Left colon (tissue), 2 donors: Measurements from ENCODE around the gene CLRN1. TPM values are rescaled to one million over a fixed set of nuclear protein-coding genes. Genes with fewer than 3 reads are reported as not detected.
"Not testable (repeated sequence)": the region's sequence is repeated elsewhere in the genome, so short reads cannot be mapped to it uniquely, and the experiment has no call there.

Experiments used
- ATAC-seq: fragments of 200-7000 bp; cut with Tn5 transposase; one replicate; pipeline ENCODE4 v1.9.1; 2020; ENCODE audit warnings: mild to moderate bottlenecking, moderate library complexity
- DNase-seq, 2 donors: peaks; one replicate each; pipeline ENCODE4 v3.0.0-alpha.2; 2020
- intact Hi-C, 2 donors: fragments of 100-400 bp; cut with DNase I in 1 of 2; cut with micrococcal nuclease in 1 of 2; formaldehyde crosslinking; loops; one replicate each; pipeline versions ENCODE4 v1.11.2 to v1.14.0; 2022; cut with DNase I, micrococcal nuclease
- long read RNA-seq: library from polyadenylated mRNA; unstranded; transcript quantifications from one replicate; pipeline ENCODE4 v2.0.0, GENCODE V29; 2021
- total RNA-seq, 2 donors: library from RNA; stranded (reverse); fragmentation: NEBNext Ultra II Directional; extraction: Animal tissue kit (Norgen Biotek cat#: 25700); gene quantifications; one replicate each; pipeline ENCODE4 v1.2.1, GENCODE V29; 2021
- donor health status: DM: no; HTN: no; CAD: no.
- donor health status: DM: yes; HTN: yes; CAD: no.

The CLRN1 gene, protein sequence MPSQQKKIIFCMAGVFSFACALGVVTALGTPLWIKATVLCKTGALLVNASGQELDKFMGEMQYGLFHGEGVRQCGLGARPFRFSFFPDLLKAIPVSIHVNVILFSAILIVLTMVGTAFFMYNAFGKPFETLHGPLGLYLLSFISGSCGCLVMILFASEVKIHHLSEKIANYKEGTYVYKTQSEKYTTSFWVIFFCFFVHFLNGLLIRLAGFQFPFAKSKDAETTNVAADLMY
- total RNA-seq, result not detected
- long read RNA-seq, result 0 reads

DNA sequence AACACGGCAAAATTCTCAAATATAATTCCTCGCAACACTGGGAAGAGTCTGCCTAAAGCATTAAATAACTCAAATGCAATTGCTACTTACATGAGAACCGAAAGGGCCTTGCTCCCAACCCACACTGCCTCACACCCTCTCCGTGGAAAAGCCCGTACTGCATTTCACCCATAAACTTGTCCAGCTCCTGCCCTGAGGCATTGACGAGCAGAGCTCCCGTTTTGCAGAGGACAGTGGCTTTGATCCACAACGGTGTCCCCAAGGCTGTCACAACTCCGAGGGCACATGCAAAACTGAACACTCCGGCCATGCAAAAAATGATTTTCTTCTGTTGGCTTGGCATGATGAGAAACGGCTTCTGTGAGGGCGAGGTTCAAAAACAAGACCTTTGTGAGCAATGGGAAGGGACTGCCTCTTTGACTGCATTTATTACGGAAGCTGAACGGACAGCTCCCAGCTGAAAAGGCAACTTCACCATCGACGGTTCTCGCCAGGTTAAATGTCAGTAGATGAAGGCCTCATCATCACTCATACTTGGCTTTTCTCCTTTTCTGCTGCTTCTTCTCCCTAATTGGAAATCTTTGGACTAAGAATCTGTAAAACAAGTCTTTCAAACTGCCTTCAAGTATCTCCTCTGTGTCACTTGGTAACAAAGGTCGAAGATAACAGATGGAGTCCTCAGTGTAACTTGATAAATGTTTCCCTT is at the start of gene CLRN1:
CLRN1 (minus strand) TSS at position 362 of the 706 bp plus-strand sequence; CDS start at position 343, 19 bp downstream.
- DNase-seq (no peak), ATAC-seq (no peak)
- intact Hi-C loops, result no loop called here

DNA sequence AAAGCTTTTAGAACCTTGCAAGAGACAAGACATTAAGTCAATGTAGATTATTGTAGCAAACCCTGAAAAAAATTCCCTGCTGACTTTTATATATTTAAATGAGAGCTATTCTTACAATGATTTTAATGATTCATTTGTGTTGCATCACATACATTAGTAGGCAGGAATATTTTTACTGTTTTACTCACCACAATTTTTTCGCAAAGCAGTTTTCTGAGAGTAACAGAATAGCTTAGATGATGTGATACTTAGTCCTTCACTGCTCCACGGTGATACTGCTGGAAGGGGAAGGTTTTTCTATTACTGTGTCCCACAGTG is 43.9 kb upstream of the CLRN1 start:
- DNase-seq, result no peak
- ATAC-seq, result no peak
- intact Hi-C loops, result no loop called here

- DNase-seq, result no peak
- ATAC-seq, result no peak
- intact Hi-C loops, result no loop called here
These were observed 43.4 kb upstream of the CLRN1 start for GRCh38 chr3:151015767-151016477.

DNA sequence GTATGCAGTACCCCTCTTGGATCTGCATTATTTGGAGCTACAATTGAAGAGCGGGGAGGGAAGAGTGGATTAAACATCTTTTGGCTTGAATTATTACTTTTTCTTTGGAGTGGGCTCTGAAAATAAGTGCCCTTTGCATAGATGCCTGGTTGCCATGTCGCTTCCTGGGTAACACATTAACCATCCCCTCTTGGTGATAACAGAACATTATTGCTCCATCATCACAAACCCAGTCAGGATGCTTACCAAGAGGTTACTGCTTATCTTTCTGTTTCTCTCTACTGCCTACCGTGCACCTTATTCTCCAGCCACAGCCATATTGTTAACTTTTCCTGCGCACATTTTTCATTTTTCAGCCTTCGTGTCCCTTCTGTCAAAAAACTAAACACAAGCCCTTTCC is 42.7 kb upstream of the CLRN1 start:
- no peak for ATAC-seq
- intact Hi-C loops, result no loop called here
- DNase-seq, result no peak

DNA sequence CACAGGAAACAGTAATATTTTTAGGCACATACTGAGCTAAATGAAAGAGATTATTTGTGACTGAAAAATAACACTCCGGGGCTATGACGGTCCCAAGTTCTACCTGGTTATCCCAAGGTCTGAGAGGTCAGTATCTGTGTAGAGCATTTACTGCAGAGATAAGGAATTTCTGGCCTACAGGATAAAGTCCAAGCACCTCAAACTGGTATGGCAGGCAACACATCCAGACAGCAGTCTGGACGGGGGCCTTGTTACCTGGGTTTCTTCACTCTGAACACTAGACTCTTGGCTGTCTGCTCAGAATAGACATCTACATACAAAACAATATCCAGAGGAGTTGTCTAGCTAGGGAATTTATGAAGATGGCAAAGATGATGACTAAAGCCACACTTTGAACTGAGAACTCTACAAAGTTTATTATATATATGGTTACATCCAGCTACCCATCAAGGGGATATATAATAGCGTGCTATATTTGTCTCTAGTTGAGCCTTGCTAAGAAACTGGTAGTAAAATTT is 42.0 kb upstream of the CLRN1 start:
- intact Hi-C loops, result no loop called here
- DNase-seq, result no peak
- no peak for ATAC-seq

DNA sequence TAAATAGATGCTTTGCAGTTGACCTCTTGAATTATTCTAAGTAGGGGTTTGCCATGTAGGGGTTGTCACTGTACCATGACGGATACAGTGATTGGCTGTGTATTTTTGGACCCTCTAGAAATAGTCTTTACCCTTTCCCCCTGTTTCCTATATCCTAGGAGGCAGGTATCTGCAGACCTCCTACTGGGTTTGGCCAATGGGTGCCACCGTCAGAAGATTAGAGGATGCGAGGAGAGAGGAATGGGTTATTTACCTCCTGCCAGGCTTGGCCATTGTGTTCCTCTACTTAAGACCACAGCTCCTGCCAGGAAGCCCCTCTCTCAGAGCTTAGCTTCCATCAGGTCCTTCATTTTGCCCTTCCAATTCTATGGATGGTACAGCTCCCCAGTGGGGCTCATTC is 40.2 kb upstream of the CLRN1 start:
- DNase-seq (no peak), ATAC-seq (no peak)
- intact Hi-C loops, result no loop called here

DNA sequence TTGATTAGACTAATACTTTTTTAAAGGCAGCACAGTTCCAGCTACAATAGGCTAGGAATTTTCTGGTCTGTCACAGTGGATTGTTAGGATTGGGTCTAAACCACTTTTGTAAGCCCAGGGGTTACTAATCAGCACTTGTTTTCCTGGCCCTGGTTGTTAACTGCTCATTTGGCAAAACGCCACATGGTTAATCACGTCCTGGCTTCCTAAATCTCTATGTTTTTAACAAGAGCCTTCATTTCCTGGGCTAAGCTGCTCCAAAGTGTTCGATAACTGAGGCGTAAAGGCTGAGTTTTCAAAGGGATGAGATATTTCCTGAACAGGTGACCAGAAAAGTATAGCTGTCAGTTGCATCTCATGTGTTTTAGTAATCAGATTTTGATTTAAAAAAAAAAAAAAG is 38.9 kb upstream of the CLRN1 start:
- DNase-seq (no peak), ATAC-seq (no peak)
- intact Hi-C loops, result no loop called here

GRCh38 chr3:151009981-151010380 is 37.5 kb upstream of the CLRN1 start:
- ATAC-seq (no peak), DNase-seq (no peak)
- intact Hi-C loops, result no loop called here

DNA sequence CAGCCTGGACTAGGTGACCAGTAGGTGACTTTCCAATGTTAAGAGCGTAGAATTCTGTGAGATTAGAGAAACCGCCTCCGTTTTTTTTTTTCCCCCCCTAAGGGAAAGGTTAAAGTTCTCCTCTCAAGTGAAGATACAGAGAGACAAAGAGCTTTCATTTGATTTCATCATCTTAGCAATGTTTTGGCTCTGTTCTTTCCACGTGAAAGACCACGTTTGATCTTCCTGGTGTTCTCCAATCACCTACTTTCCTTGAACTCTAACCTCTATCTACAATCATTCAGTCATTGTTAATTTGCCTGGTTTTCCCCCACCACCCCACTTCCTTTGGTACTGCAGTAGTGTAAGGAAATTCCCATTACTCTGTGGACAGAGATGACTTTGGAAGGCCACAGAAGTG is 36.9 kb upstream of the CLRN1 start:
- intact Hi-C loops, result no loop called here
- DNase-seq, result no peak
- no peak for ATAC-seq

GRCh38 chr3:151008699-151009098 is 36.2 kb upstream of the CLRN1 start:
- intact Hi-C loops, result no loop called here
- no peak for ATAC-seq
- DNase-seq, result no peak

- DNase-seq (no peak), ATAC-seq (no peak)
- intact Hi-C loops, result no loop called here
These were observed 31.2 kb upstream of the CLRN1 start for GRCh38 chr3:151003768-151004134.

GRCh38 chr3:151003029-151003767 is 30.7 kb upstream of the CLRN1 start:
- DNase-seq (no peak), ATAC-seq (no peak)
- intact Hi-C loops, result no loop called here

DNA sequence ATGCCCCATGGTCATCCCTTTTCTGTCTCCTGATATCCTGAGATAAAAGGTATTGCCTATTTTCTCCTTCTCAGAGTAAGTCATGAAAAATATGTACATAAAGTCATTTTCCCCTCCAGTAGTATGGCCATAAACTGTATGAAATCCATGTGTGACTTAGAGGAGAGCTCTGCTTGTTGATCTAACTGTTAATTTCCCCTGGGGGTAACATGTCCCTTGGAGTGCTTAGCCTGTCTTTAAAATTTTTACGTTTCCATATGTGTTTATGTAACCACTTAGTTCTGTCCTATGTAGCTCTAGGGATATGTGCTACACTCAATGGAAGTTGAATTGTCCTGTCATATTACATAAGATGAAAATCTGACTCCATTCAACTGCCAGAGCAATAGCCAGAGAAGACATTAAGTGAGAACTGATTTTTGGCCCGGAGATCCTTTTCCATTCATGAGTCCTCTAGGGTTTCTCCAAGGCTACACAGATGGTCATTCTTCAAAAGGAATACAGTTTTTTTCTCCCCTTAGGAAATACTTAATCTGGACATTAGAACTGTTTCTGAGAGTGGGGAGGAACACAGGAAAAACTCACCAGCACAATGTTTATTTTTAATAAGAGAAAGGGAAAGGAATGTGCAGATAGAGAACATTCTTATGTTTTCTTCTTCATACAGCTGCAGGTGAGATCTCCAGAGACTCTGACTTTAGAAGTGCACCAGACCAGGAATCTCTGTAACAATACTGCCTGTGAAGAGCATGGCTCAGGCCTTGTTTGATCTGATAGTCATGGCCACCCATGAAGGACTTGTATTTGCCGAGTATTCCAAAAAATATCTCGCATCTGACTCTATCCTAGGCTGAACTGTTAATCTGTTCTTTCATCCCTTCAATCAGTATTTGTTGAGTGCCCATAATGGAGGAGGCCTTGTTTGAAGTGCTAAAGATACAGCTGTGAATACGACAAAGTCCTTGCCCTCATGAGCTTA is 29.8 kb upstream of the CLRN1 start:
- DNase-seq (no peak), ATAC-seq (no peak)
- intact Hi-C loops, result no loop called here

- ATAC-seq (no peak), DNase-seq (no peak)
- intact Hi-C loops, result no loop called here
These were observed 26.5 kb upstream of the CLRN1 start for GRCh38 chr3:150998996-150999395.

DNA sequence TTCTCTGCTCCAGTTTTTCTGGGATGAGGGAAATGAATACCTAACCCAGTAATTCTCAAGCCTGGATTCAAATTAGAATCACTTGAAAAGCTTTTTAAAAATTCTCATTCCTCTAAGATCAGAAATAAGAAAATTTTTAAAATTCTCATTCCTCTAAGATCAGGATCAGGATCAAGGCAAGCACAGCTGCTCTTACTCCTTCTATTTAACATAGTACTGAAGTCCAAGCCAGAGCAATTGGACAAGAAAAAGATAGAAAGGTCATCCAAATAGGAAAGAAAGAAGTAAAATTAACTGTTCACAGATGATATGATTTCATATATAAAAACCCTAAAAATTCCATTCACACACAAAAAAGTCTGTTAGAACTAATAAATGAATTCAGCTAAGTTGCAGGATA is 24.2 kb upstream of the CLRN1 start:
- DNase-seq (no peak), ATAC-seq (no peak)
- intact Hi-C loops, result no loop called here

DNA sequence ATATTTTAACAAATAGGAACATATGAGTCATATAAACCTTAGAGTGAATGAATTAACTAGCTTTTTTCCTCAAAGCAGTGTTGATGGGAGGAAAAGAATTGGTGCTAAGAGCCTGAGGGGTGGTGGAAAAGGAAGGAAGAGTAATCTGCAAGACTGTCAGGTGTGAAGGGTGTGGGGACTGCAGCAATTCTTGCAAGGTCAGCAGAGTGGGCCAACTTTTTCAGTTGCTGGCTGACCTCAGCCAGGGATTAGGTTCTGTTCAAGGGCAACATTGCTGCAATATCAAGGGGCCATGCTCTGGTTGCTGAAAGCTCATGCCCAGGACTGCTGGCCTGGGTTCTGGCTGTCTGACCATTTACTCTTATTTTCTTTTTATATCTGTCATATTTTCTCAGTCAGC is 23.0 kb upstream of the CLRN1 start:
- DNase-seq (no peak), ATAC-seq (no peak)
- intact Hi-C loops, result no loop called here

DNA sequence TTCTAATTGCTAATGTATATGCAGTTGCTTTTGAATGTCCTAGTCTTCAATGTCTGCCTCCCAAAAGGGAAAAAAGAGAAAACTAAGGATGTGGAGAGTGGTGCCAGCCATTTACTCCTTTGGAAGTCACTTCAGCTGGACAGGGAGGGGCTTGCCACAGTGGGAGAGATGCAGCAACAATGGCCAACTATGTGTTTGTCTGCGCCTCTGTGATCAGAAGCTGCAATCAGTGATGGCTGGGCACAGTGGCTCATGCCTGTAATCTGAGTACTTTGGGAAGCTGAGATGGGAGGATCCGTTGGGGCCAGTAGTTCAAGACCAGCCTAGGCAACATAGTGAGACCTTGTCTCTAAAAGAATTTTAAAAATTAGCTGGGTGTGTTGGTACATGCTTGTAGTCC is 16.7 kb upstream of the CLRN1 start:
- ATAC-seq (no peak), DNase-seq (no peak)
- intact Hi-C loops, result no loop called here

DNA sequence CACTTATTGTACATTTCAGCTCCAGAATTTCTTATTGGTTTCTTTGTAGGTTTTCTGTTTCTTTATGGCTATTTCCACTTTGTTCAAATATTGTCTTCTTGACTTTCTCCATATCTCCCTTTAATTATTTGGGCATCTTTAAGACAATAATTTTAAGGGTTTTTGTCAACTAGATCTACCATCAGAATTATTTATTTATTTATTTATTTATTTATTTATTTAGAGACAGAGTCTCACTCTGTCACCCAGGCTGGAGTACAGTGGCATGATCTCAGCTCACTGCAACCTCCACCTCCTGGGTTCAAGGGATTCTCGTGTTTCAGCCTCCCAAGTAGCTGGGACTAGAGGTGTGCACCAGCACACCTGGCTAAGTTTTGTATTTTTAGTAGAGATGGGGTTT is 15.9 kb upstream of the CLRN1 start:
- ATAC-seq, intact Hi-C loops, DNase-seq: not testable (repeated sequence)
